ENCODE data around the gene SIRT4. TPM values are rescaled to one million over a fixed set of nuclear protein-coding genes. Genes with fewer than 3 reads are reported as not detected.

Gene SIRT4
- total and polyA plus RNA-seq, 2 of the 8 experiments (the other 6 are each of a cell fraction or from before 2014, with no cell fraction given), result 3.8 to 4.1 TPM

GRCh38 chr12:120286768-120287490 lies 15.2 kb upstream of the SIRT4 start:
- Histone ChIP-seq H3K27me3 (replicated peaks in 1 of 4; ENCODE audit: control insufficient read depth in 3 of 4, extremely low read depth in 1 of 4, insufficient read depth in 3 of 4, low read length in 3 of 4) (no peaks in the 10 kb centered on the region), H3K4me3 (ENCODE audit: extremely low read depth in 1 of 4, insufficient read depth in 2 of 4, low read depth in 3 of 4, low read length in 4 of 4) (no peak overlapping the region), H2BK12ac (ENCODE audit: low read depth, low read length) (no peak overlapping the region), H3K23me2 (ENCODE audit: low read depth, low read length) (no peaks in the 10 kb centered on the region; the same call in 1 of the 2 replicates), H3K4ac (replicated peaks; ENCODE audit: insufficient read length, low read depth, low read length) (no peak overlapping the region), H4K91ac (replicated peaks; ENCODE audit: insufficient read length, low read length) (no peak overlapping the region), H3K36me3 (ENCODE audit: control insufficient read depth in 2 of 4, insufficient read depth in 4 of 4, low read length in 3 of 4) (no peaks in the 10 kb centered on the region), H3K23ac (ENCODE audit: insufficient read length) (no peak overlapping the region), H3K9me3 (ENCODE audit: insufficient read depth in 2 of 2, low read depth in 1 of 2, low read length in 1 of 2) (no peaks in the 10 kb centered on the region), H3K4me2 (ENCODE audit: insufficient read depth in 1 of 2, low read depth in 2 of 2, low read length in 2 of 2) (no peak overlapping the region), H3K79me2 (ENCODE audit: control insufficient read depth in 1 of 2, insufficient read depth in 2 of 2, low read length in 2 of 2) (no peaks in the 10 kb centered on the region), H4K5ac (ENCODE audit: insufficient read length, low read depth, low read length) (no peak overlapping the region), H4K20me1 (replicated peaks in 1 of 2; ENCODE audit: control insufficient read depth in 1 of 2, insufficient read depth in 2 of 2, low read length in 2 of 2) (no peaks in the 10 kb centered on the region), H2AK5ac (ENCODE audit: low read depth, low read length) (no peak overlapping the region), H2BK5ac (ENCODE audit: low read depth, low read length) (no peak overlapping the region), H2BK120ac (replicated peaks; ENCODE audit: low read depth, low read length) (no peak overlapping the region), H2BK15ac (ENCODE audit: low read length) (no peak overlapping the region), H3K56ac (replicated peaks; ENCODE audit: insufficient read length, low read depth, low read length) (no peak overlapping the region), H2AFZ (ENCODE audit: low read length) (peak overlapping the region; percentile 6; the same call in 1 of the 2 replicates), H4K8ac (ENCODE audit: extremely low read depth, insufficient read depth, low read length) (no peak overlapping the region), H3K18ac (ENCODE audit: extremely low read depth, low read length) (no peak overlapping the region), H3K4me1 (replicated peaks in 1 of 4; ENCODE audit: control insufficient read depth in 3 of 4, insufficient read depth in 4 of 4, low read length in 3 of 4) (peaks cover 2 to 7% (median 4%) of the 10 kb centered on the region in 4 experiments; a peak in 5 of 7 replicates), H3K79me1 (ENCODE audit: low read depth, low read length) (no peaks in the 10 kb centered on the region), H3K9ac (replicated peaks in 1 of 4; ENCODE audit: extremely low read depth in 1 of 4, low read depth in 3 of 4, low read length in 3 of 4) (no peak overlapping the region), H3K27ac (ENCODE audit: low read depth, low read length) (no peak overlapping the region), H2BK20ac (ENCODE audit: low read length) (no peak overlapping the region), H3K14ac (ENCODE audit: insufficient read length) (no peak overlapping the region)
- ChIA-PET CTCF (ENCODE audit: partially characterized antibody) (interaction anchor here (0.8 to 8.9 kb wide), 5 partner anchors 19 to 58 kb away, joined by 3 to 91 read pairs (median 4); no protein-coding TSS in a partner anchor), POLR2A (ENCODE audit: partially characterized antibody) (interaction anchor here (0.9 to 67.0 kb wide), 4 partner anchors 12 to 58 kb away, joined by 3 to 4270 read pairs (median 7); partner anchors contain the start of genes GCN1, PXN, RPLP0 and SIRT4)
- no peak for FAIRE-seq
- 74% methylated on average over 6 of the region's 7 CpGs; no CpG with 5 or more reads in 1 of the 2 experiments for WGBS, 2 experiments (ENCODE audit: extremely low coverage in 1 of 2, insufficient coverage in 1 of 2, insufficient read length in 1 of 2, insufficient replicate concordance in 2 of 2, low coverage in 1 of 2, low lambda C conversion rate in 2 of 2, missing lambda C conversion rate in 1 of 2)
- DNase-seq (ENCODE audit: low read depth in 1 of 2, low spot score in 2 of 2), result no peak
- TF ChIP-seq CHD2 (IDR thresholded peaks at IDR 0.05; ENCODE audit: low read length), result no peak
- TF ChIP-seq FOSL1 (IDR thresholded peaks at IDR 0.05; ENCODE audit: insufficient read depth, low read depth, low read length), result no peak
- TF ChIP-seq JUN (IDR thresholded peaks at IDR 0.05; ENCODE audit: low read depth, low read length), result no peak
- TF ChIP-seq JUND (IDR thresholded peaks at IDR 0.05; ENCODE audit: low read length), result no peak
- TF ChIP-seq TAF7 (optimal IDR thresholded peaks at IDR 0.05; ENCODE audit: borderline replicate concordance, low read depth, low read length), result no peak
- TF ChIP-seq NANOG (IDR thresholded peaks at IDR 0.05; ENCODE audit: insufficient read depth, low read depth, low read length, poor library complexity, severe bottlenecking), result no peak
- TF ChIP-seq BCL11A (IDR thresholded peaks at IDR 0.05; ENCODE audit: low read depth in 2 of 2, low read length in 2 of 2), result no peak
- TF ChIP-seq BRCA1 (IDR thresholded peaks at IDR 0.05; ENCODE audit: low read depth, low read length), result no peak
- TF ChIP-seq CTBP2 (IDR thresholded peaks at IDR 0.05; ENCODE audit: borderline replicate concordance, insufficient read depth, insufficient read length, low read length), result no peak
- TF ChIP-seq TBP (IDR thresholded peaks at IDR 0.05; ENCODE audit: low read depth, low read length), result no peak
- TF ChIP-seq SIN3A (conservative IDR thresholded peaks at IDR 0.05 in 1 of 2, IDR thresholded peaks at IDR 0.05 in 1 of 2; ENCODE audit: low read depth in 1 of 2, low read length in 2 of 2), result no peak
- TF ChIP-seq SUZ12 (IDR thresholded peaks at IDR 0.05; ENCODE audit: low read length), result no peak
- no peak for TF ChIP-seq POLR2AphosphoS5 (IDR thresholded peaks at IDR 0.05; ENCODE audit: low read depth, low read length)

Data from H1 (cell line).